WTC11 (cell line): ENCODE data around the gene ZMIZ1. TPM values are rescaled to one million over a fixed set of nuclear protein-coding genes. Genes with fewer than 3 reads are reported as not detected.

Experiments
- ATAC-seq: fragments of 200-7000 bp; cut with Tn5 transposase; 2 replicates; pipeline ENCODE4 v1.10.0; 2021; ENCODE audit warnings: mild to moderate bottlenecking, moderate library complexity
- CTCF ChIA-PET: fragments of 300-600 bp; sonication (Branson Sonifier 250); formaldehyde crosslinking; loops from one replicate; lab custom pipeline; 2021; ENCODE audit warnings: antibody characterized with exemption; lab: Charles Lee
- POLR2A ChIA-PET: fragments of 350-600 bp; sonication (Branson Sonifier 250); formaldehyde crosslinking; loops from one replicate; lab custom pipeline; 2021; ENCODE audit warnings: antibody characterized with exemption; lab: Charles Lee
- DNase-seq: peaks from one replicate; pipeline ENCODE4 v3.0.0; 2021; ENCODE audit warnings: low spot score
- H3K27ac Mint-ChIP-seq: 2 replicates; pipeline ENCODE4 v1.8.0; 2021; ENCODE audit warnings: mixed read lengths
- H3K27me3 Mint-ChIP-seq: 2 replicates; pipeline ENCODE4 v1.8.0; 2021; ENCODE audit warnings: low read depth, mild to moderate bottlenecking, moderate library complexity, mixed read lengths
- H3K36me3 Mint-ChIP-seq: 2 replicates; pipeline ENCODE4 v1.8.0; 2021; ENCODE audit warnings: mixed read lengths
- H3K4me1 Mint-ChIP-seq: 2 replicates; pipeline ENCODE4 v1.8.0; 2022; ENCODE audit warnings: mixed read lengths
- H3K4me3 Mint-ChIP-seq: 2 replicates; pipeline ENCODE4 v1.8.0; 2021; ENCODE audit warnings: mild to moderate bottlenecking, moderate library complexity, mixed read lengths
- H3K9me3 Mint-ChIP-seq: 2 replicates; pipeline ENCODE4 v1.8.0; 2021; ENCODE audit warnings: mixed read lengths
- ATF3 ChIP-seq: sonication (generic); formaldehyde crosslinking; conservative IDR thresholded peaks from 2 replicates; pipeline ENCODE4 v1.8.1; 2022; ENCODE audit warnings: mild to moderate bottlenecking, missing genetic modification reagents
- CDX4 ChIP-seq: fragments of 250-450 bp; sonication (Bioruptor Pico); IDR thresholded peaks from 2 replicates; pipeline ENCODE4 v1.9.0; 2021; ENCODE audit warnings: moderate library complexity, mild to moderate bottlenecking, inconsistent platforms, borderline replicate concordance
- CREM ChIP-seq: sonication (generic); formaldehyde crosslinking; IDR thresholded peaks from 2 replicates; pipeline ENCODE4 v1.8.1; 2022; ENCODE audit warnings: mild to moderate bottlenecking, missing genetic modification reagents, moderate library complexity
- ERG ChIP-seq: fragments of 250-450 bp; sonication (Bioruptor Pico); IDR thresholded peaks from 2 replicates; pipeline ENCODE4 v1.8.0; 2021; ENCODE audit warnings: mild to moderate bottlenecking
- HMGA2 ChIP-seq: fragments of 250-450 bp; sonication (Bioruptor Pico); IDR thresholded peaks from 2 replicates; pipeline ENCODE4 v1.4.0; 2021; ENCODE audit warnings: mild to moderate bottlenecking, moderate library complexity
- NFE2L1 ChIP-seq: sonication (generic); formaldehyde crosslinking; IDR thresholded peaks from 2 replicates; pipeline ENCODE4 v1.8.1; 2023; ENCODE audit warnings: missing genetic modification reagents
- NR3C1 ChIP-seq: sonication (generic); formaldehyde crosslinking; conservative IDR thresholded peaks from 2 replicates; pipeline ENCODE4 v1.8.1; 2023; ENCODE audit warnings: low read depth, mild to moderate bottlenecking, missing genetic modification reagents
- PRDM15 ChIP-seq: sonication (generic); formaldehyde crosslinking; IDR thresholded peaks from 2 replicates; pipeline ENCODE4 v1.8.0; 2022; ENCODE audit warnings: missing genetic modification reagents
- PRRX2 ChIP-seq: fragments of 250-450 bp; sonication (Bioruptor Pico); IDR thresholded peaks from 2 replicates; pipeline ENCODE4 v1.8.0; 2021; ENCODE audit warnings: mild to moderate bottlenecking
- SOX15 ChIP-seq: fragments of 250-450 bp; sonication (Bioruptor Pico); IDR thresholded peaks from 2 replicates; pipeline ENCODE4 v1.9.0; 2021; ENCODE audit warnings: mild to moderate bottlenecking
- TCF7 ChIP-seq: sonication (generic); formaldehyde crosslinking; IDR thresholded peaks from 2 replicates; pipeline ENCODE4 v1.8.0; 2022; ENCODE audit warnings: mild to moderate bottlenecking, low read depth, missing genetic modification reagents, moderate library complexity
- ZMAT4 ChIP-seq: fragments of 250-450 bp; sonication (Bioruptor Pico); IDR thresholded peaks from 2 replicates; pipeline ENCODE4 v1.9.0; 2021; ENCODE audit warnings: mild to moderate bottlenecking
- ZNF512 ChIP-seq: sonication (generic); formaldehyde crosslinking; IDR thresholded peaks from 2 replicates; pipeline ENCODE4 v1.8.1; 2022; ENCODE audit warnings: missing genetic modification reagents, borderline replicate concordance
- total RNA-seq: library from RNA; stranded (reverse); gene quantifications from 3 replicates; pipeline ENCODE4 v1.2.3, GENCODE V29; 2021
- TF ChIP-seq, protein P1 (sequence below): sonication (generic); formaldehyde crosslinking; IDR thresholded peaks from 2 replicates; pipeline ENCODE4 v1.8.0; 2022; ENCODE audit warnings: mild to moderate bottlenecking, missing genetic modification reagents
- TF ChIP-seq, protein P2 (sequence below): sonication (generic); formaldehyde crosslinking; IDR thresholded peaks from 2 replicates; pipeline ENCODE4 v1.8.0; 2023; ENCODE audit warnings: mild to moderate bottlenecking, missing genetic modification reagents
- TF ChIP-seq, protein P3 (sequence below): sonication (generic); formaldehyde crosslinking; IDR thresholded peaks from 2 replicates; pipeline ENCODE4 v1.8.0; 2023; ENCODE audit warnings: missing genetic modification reagents
- TF ChIP-seq, protein P4 (sequence below): sonication (generic); formaldehyde crosslinking; IDR thresholded peaks from 2 replicates; pipeline ENCODE4 v1.8.1; 2022; ENCODE audit warnings: low read depth, missing genetic modification reagents, borderline replicate concordance

ZMIZ1 gene
- total RNA-seq, 1 experiment from 2014 or later = 44.4 TPM

DNA sequence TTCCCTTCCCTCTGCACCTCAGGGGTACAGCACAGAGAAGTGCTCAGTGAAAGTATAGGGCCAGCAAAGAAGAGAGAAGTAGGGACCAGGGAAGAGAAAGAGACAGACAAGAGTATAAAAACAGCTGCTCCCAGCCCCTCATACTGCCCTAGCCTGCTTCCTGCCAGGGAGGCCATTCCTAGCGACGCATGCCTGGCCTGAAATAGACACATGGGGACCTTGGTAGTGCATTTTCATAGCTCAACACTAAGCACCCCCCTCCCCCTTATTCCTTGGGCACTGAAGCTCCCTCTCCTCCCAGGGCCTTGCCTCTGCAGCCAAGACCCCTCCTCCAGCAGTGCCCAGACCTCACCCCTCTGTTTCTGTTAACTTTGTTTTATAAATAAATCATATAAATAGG, 64.7 kb downstream of the ZMIZ1 start:
- H3K9me3 Mint-ChIP-seq = no peaks in the 10 kb centered on the region
- TF ChIP-seq PRDM15 (CRISPR knock-in tag) (no peak), SOX15 (CRISPR knock-in tag) (no peak), CDX4 (CRISPR knock-in tag) (no peak), ZMAT4 (CRISPR knock-in tag) (no peak), PRRX2 (CRISPR knock-in tag) (no peak), ATF3 (CRISPR knock-in tag) (no peak), HMGA2 (CRISPR knock-in tag) (no peak), CREM (CRISPR knock-in tag) (no peak), ZNF512 (no peak)
- TF ChIP-seq, protein P1, sequence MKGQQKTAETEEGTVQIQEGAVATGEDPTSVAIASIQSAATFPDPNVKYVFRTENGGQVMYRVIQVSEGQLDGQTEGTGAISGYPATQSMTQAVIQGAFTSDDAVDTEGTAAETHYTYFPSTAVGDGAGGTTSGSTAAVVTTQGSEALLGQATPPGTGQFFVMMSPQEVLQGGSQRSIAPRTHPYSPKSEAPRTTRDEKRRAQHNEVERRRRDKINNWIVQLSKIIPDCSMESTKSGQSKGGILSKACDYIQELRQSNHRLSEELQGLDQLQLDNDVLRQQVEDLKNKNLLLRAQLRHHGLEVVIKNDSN = no peak
- TF ChIP-seq, protein P2, sequence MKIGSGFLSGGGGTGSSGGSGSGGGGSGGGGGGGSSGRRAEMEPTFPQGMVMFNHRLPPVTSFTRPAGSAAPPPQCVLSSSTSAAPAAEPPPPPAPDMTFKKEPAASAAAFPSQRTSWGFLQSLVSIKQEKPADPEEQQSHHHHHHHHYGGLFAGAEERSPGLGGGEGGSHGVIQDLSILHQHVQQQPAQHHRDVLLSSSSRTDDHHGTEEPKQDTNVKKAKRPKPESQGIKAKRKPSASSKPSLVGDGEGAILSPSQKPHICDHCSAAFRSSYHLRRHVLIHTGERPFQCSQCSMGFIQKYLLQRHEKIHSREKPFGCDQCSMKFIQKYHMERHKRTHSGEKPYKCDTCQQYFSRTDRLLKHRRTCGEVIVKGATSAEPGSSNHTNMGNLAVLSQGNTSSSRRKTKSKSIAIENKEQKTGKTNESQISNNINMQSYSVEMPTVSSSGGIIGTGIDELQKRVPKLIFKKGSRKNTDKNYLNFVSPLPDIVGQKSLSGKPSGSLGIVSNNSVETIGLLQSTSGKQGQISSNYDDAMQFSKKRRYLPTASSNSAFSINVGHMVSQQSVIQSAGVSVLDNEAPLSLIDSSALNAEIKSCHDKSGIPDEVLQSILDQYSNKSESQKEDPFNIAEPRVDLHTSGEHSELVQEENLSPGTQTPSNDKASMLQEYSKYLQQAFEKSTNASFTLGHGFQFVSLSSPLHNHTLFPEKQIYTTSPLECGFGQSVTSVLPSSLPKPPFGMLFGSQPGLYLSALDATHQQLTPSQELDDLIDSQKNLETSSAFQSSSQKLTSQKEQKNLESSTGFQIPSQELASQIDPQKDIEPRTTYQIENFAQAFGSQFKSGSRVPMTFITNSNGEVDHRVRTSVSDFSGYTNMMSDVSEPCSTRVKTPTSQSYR (CRISPR knock-in tag) = no peak
- no peaks in the 10 kb centered on the region for H3K36me3 Mint-ChIP-seq
- no peak for ATAC-seq
- DNase-seq = no peak
- H3K4me3 Mint-ChIP-seq = no peak overlapping the region
- H3K4me1 Mint-ChIP-seq = peaks cover 83% of the 10 kb centered on the region
- ChIA-PET POLR2A (interaction anchor here (0.6 kb wide), 1 partner anchor 9 kb away, joined by 3 read pairs; no protein-coding TSS in a partner anchor), CTCF (interaction anchor here (1.1 to 4.6 kb wide), 5 partner anchors 9 to 158 kb away, joined by 3 to 21 read pairs (median 4); no protein-coding TSS in a partner anchor)
- H3K27me3 Mint-ChIP-seq = no peaks in the 10 kb centered on the region
- peak overlapping the region; percentile 34 for H3K27ac Mint-ChIP-seq

GRCh38 chr10:79135790-79136189, 67.0 kb downstream of the ZMIZ1 start:
- no peak for ATAC-seq
- TF ChIP-seq, protein P3, sequence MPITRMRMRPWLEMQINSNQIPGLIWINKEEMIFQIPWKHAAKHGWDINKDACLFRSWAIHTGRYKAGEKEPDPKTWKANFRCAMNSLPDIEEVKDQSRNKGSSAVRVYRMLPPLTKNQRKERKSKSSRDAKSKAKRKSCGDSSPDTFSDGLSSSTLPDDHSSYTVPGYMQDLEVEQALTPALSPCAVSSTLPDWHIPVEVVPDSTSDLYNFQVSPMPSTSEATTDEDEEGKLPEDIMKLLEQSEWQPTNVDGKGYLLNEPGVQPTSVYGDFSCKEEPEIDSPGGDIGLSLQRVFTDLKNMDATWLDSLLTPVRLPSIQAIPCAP (CRISPR knock-in tag) = no peak
- TF ChIP-seq SOX15 (CRISPR knock-in tag) (no peak), TCF7 (CRISPR knock-in tag) (no peak), HMGA2 (CRISPR knock-in tag) (no peak), ERG (no peak), NR3C1 (CRISPR knock-in tag) (no peak), NFE2L1 (CRISPR knock-in tag) (no peak)
- TF ChIP-seq, protein P1 = no peak
- TF ChIP-seq, protein P4, sequence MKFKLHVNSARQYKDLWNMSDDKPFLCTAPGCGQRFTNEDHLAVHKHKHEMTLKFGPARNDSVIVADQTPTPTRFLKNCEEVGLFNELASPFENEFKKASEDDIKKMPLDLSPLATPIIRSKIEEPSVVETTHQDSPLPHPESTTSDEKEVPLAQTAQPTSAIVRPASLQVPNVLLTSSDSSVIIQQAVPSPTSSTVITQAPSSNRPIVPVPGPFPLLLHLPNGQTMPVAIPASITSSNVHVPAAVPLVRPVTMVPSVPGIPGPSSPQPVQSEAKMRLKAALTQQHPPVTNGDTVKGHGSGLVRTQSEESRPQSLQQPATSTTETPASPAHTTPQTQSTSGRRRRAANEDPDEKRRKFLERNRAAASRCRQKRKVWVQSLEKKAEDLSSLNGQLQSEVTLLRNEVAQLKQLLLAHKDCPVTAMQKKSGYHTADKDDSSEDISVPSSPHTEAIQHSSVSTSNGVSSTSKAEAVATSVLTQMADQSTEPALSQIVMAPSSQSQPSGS (CRISPR knock-in tag) = no peak
- Mint-ChIP-seq H3K4me3 (no peak overlapping the region), H3K9me3 (no peaks in the 10 kb centered on the region), H3K36me3 (peaks cover 7% of the 10 kb centered on the region; the same call in 1 of the 2 replicates), H3K4me1 (peaks cover 72% of the 10 kb centered on the region), H3K27ac (no peak overlapping the region), H3K27me3 (no peaks in the 10 kb centered on the region)
- CTCF ChIA-PET = interaction anchor here (0.6 to 1.6 kb wide), 2 partner anchors 8 to 201 kb away, joined by 3 to 4 read pairs; no protein-coding TSS in a partner anchor
- POLR2A ChIA-PET = interaction anchor here (0.5 kb wide), 1 partner anchor 268 kb away, joined by 5 read pairs; no protein-coding TSS in a partner anchor
- no peak for DNase-seq
